ENCODE measurements around the gene ROS1. TPM values are rescaled to one million over a fixed set of nuclear protein-coding genes. Genes with fewer than 3 reads are reported as not detected.

The ROS1 gene
- total RNA-seq: under 0.01 and 0.24 TPM in 2 replicates

DNA sequence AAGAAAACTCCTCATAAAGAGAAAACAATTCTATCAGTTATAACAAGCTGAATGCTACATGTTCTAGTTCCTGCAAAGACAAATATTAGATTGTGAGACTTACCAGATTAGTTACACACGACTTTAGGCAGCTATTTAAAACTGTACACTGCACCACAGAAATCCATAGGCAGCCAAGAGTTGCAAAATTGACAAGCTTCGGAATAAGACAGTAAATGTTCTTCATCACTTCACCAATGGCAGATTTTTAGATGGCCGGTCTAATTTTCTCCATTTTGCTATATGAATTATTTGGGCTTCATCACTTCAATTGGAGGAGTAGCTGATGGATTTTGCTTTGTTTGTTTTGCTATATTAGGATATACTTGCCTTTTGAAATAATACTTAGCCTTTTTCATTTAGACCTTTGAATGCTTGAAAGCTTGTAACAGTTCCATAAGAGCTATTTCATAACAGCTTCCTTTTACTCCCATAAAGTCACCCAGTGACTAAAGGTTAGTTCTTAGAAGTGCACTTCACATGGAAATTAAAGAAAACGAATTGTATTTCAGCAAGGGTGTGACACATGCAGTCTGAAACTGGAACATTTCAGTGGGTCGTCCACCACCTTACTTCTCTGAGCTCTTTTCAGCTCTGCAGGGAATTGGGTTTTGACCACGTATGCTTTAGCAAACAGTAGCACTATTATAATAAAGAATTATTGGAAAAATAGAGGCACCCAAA is at the start of gene ROS1:
Gene ROS1 (minus strand): TSS at position 512 of the 723 bp plus-strand sequence. CDS start 286 bp downstream, at position 226.

GRCh38 chr6:117265410-117266256 is 160.1 kb downstream of the ROS1 start, which contains the start of gene VGLL2:
VGLL2 (plus strand) TSS chr6:117265558; CDS start chr6:117265764, 206 bp downstream.

Other genes with a start within 250 kb of the ROS1 start
- not detected in 2 replicates for gene VGLL2, start 160.4 kb downstream of the ROS1 start, total RNA-seq
- gene DCBLD1, start 56.7 kb upstream of the ROS1 start, total RNA-seq: 52.5 and 52.6 TPM in 2 replicates
- 39.5 and 49.2 TPM in 2 replicates for gene GOPC, start 176.6 kb upstream of the ROS1 start, total RNA-seq
- gene NUS1, start 249.5 kb upstream of the ROS1 start, total RNA-seq: 14.2 and 17.9 TPM in 2 replicates